Sigmoid colon (tissue), 4 donors: ENCODE data around the gene HDAC4.

ENCODE experiments used
- CTCF ChIP-seq, 4 experiments: fragments of 450-650 bp in 3 of 4; fragments of 200-600 bp in 1 of 4; IDR thresholded peaks; one replicate each; pipeline ENCODE4 v1.5.1; 2016 to 2019; ENCODE audit warnings: antibody characterized with exemption in 4 of 4, mild to moderate bottlenecking in 3 of 4, moderate library complexity in 2 of 4
- EP300 ChIP-seq, 4 donors: sonication (generic); formaldehyde crosslinking; IDR thresholded peaks; one replicate each; pipeline ENCODE4 v1.6.1; 2017; ENCODE audit warnings: antibody characterized with exemption in 4 of 4
- POLR2A ChIP-seq, 2 donors: fragments of 450-650 bp; IDR thresholded peaks; one replicate each; pipeline ENCODE4 v1.6.1; 2016; ENCODE audit warnings: antibody characterized with exemption in 2 of 2, mild to moderate bottlenecking in 2 of 2, moderate library complexity in 2 of 2
- POLR2AphosphoS5 ChIP-seq, 4 donors: sonication (generic); formaldehyde crosslinking; IDR thresholded peaks; one replicate each; pipeline ENCODE4 v1.6.1; 2017; ENCODE audit warnings: antibody characterized with exemption in 4 of 4

GRCh38 chr2:239018271-239019182, 382.3 kb downstream of the HDAC4 start:
- no peak for TF ChIP-seq CTCF (IDR thresholded peaks at IDR 0.05)
- TF ChIP-seq EP300 (IDR thresholded peaks at IDR 0.05), result no peak
- TF ChIP-seq POLR2AphosphoS5 (IDR thresholded peaks at IDR 0.05), result no peak
- TF ChIP-seq POLR2A (IDR thresholded peaks at IDR 0.05), result no peak
